HepG2 (cell line): Measurements from ENCODE around the gene COASY. TPM values are rescaled to one million over a fixed set of nuclear protein-coding genes. Genes with fewer than 3 reads are reported as not detected.

Experiments
- AGO1 ChIP-seq: fragments of 200-400 bp; formaldehyde crosslinking; IDR thresholded peaks from 2 replicates; pipeline ENCODE4 v1.6.1; 2017; ENCODE audit warnings: mild to moderate bottlenecking, low read depth, low read length, moderate library complexity; ENCODE audit not compliant: poor library complexity, severe bottlenecking
- BRD4 ChIP-seq: sonication (generic); formaldehyde crosslinking; IDR thresholded peaks from 2 replicates; pipeline ENCODE4 v1.4.0; 2020; ENCODE audit warnings: missing genetic modification reagents
- FIP1L1 ChIP-seq: fragments of 200-400 bp; formaldehyde crosslinking; IDR thresholded peaks from 2 replicates; pipeline ENCODE4 v1.6.1; 2018; ENCODE audit warnings: low read depth, mild to moderate bottlenecking, low read length, moderate library complexity, borderline replicate concordance; ENCODE audit not compliant: insufficient read depth
- IRF2 ChIP-seq: IDR thresholded peaks from 2 replicates; pipeline ENCODE4 v1.6.1; 2018; ENCODE audit warnings: missing genetic modification reagents, missing compliant biosample characterization
- KAT7 ChIP-seq: IDR thresholded peaks from 2 replicates; pipeline ENCODE4 v1.6.1; 2018; ENCODE audit warnings: borderline replicate concordance, missing compliant biosample characterization
- KAT8 ChIP-seq: IDR thresholded peaks from 2 replicates; pipeline ENCODE4 v1.6.1; 2016; ENCODE audit warnings: missing genetic modification reagents, missing compliant biosample characterization
- KMT2B ChIP-seq: IDR thresholded peaks from 2 replicates; pipeline ENCODE4 v1.6.1; 2016; ENCODE audit warnings: missing genetic modification reagents, missing compliant biosample characterization
- MED8 ChIP-seq: sonication (generic); formaldehyde crosslinking; IDR thresholded peaks from 2 replicates; pipeline ENCODE4 v1.8.1; 2023; ENCODE audit warnings: mild to moderate bottlenecking, missing genetic modification reagents; ENCODE audit not compliant: insufficient replicate concordance
- MXD1 ChIP-seq: sonication (generic); formaldehyde crosslinking; IDR thresholded peaks from 2 replicates; pipeline ENCODE4 v1.4.0; 2020; ENCODE audit warnings: mild to moderate bottlenecking, missing genetic modification reagents
- PAF1 ChIP-seq: IDR thresholded peaks from 2 replicates; pipeline ENCODE4 v1.6.1; 2016; ENCODE audit warnings: missing genetic modification reagents, missing compliant biosample characterization
- PATZ1 ChIP-seq: sonication (generic); formaldehyde crosslinking; IDR thresholded peaks from 2 replicates; pipeline ENCODE4 v1.4.0; 2020; ENCODE audit warnings: missing genetic modification reagents
- SRSF1 ChIP-seq: fragments of 200-400 bp; formaldehyde crosslinking; optimal IDR thresholded peaks from 2 replicates; pipeline ENCODE3; 2017; ENCODE audit warnings: mild to moderate bottlenecking, low read depth, low read length, moderate library complexity
- TARDBP ChIP-seq: sonication (generic); formaldehyde crosslinking; IDR thresholded peaks from 2 replicates; pipeline ENCODE4 v1.8.0; 2022; ENCODE audit warnings: mild to moderate bottlenecking, missing genetic modification reagents
- ZBTB25 ChIP-seq: IDR thresholded peaks from 2 replicates; pipeline ENCODE4 v1.6.1; 2018; ENCODE audit warnings: missing genetic modification reagents
- ZBTB7B ChIP-seq: sonication (generic); formaldehyde crosslinking; IDR thresholded peaks from 2 replicates; pipeline ENCODE4 v1.4.0; 2020; ENCODE audit warnings: missing genetic modification reagents
- ZNF501 ChIP-seq: sonication (generic); formaldehyde crosslinking; IDR thresholded peaks from 2 replicates; pipeline ENCODE4 v1.5.1; 2020; ENCODE audit warnings: mild to moderate bottlenecking, moderate library complexity, missing genetic modification reagents
- ZNF607 ChIP-seq: sonication (generic); formaldehyde crosslinking; IDR thresholded peaks from 2 replicates; pipeline ENCODE4 v1.5.1; 2020; ENCODE audit warnings: missing genetic modification reagents, mild to moderate bottlenecking, borderline replicate concordance
- ZNF781 ChIP-seq: sonication (generic); formaldehyde crosslinking; IDR thresholded peaks from 2 replicates; pipeline ENCODE4 v1.5.1; 2020; ENCODE audit warnings: borderline replicate concordance, mild to moderate bottlenecking, missing genetic modification reagents; ENCODE audit errors: not compliant biosample characterization
- ZNF792 ChIP-seq: IDR thresholded peaks from 2 replicates; pipeline ENCODE4 v1.6.1; 2016
- polyA plus RNA-seq, 8 experiments: library from polyadenylated mRNA; depleted of rRNA in 3 of 8; stranded (reverse) in 7 of 8; unstranded in 1 of 8; fragments of >200 nt; fragmentation: Illumina TruSeq in 4 of 8; extraction: Trizol in 4 of 8; gene quantifications; 2 replicates each; pipeline versions ENCODE4 v1.2.1 to v1.2.3, GENCODE V29; 2011 to 2016; ENCODE audit warnings: low read depth in 4 of 8, missing spikeins in 1 of 8, mixed read lengths in 1 of 8; ENCODE audit not compliant: insufficient read depth in 1 of 8
- total RNA-seq, 5 experiments: library from RNA; depleted of rRNA; stranded (reverse); fragments of >200 nt; fragmentation: Illumina TruSeq; extraction: Trizol; gene quantifications; 2 replicates each; pipeline ENCODE4 v1.2.3, GENCODE V29; 2016; ENCODE audit warnings: low read depth in 1 of 5
- TF ChIP-seq, protein P1 (sequence below): sonication (generic); formaldehyde crosslinking; IDR thresholded peaks from 2 replicates; pipeline ENCODE4 v1.4.0; 2020; ENCODE audit warnings: low read depth, missing genetic modification reagents
- TF ChIP-seq, protein P2 (sequence below): sonication (generic); formaldehyde crosslinking; IDR thresholded peaks from 2 replicates; pipeline ENCODE4 v1.8.0; 2022; ENCODE audit warnings: missing genetic modification reagents, low read depth, mild to moderate bottlenecking, borderline replicate concordance

COASY gene
- total and polyA plus RNA-seq, 2 of the 13 experiments (the other 11 are each of a cell fraction or from before 2014, with no cell fraction given) = 90.7 to 125 TPM

DNA sequence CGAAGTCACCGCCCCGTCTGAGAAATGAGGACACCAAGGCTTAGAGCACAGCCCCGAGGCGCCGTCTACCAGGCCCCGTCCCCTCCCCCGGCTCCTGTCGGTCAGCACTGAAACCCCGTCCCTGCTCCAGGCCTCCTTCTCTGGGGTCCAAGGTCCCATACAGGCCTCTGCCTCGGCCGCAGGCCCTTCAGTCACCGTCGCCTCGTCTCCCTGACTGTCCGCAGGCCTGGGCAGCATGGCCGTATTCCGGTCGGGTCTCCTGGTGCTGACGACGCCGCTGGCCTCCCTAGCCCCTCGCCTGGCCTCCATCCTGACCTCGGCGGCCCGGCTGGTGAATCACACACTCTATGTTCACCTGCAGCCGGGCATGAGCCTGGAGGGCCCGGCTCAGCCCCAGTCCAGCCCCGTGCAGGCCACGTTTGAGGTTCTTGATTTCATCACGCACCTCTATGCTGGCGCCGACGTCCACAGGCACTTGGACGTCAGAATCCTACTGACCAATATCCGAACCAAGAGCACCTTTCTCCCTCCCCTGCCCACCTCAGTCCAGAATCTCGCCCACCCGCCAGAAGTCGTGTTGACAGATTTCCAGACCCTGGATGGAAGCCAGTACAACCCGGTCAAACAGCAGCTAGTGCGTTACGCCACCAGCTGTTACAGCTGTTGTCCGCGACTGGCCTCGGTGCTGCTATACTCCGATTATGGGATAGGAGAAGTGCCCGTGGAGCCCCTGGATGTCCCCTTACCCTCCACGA, 617 bp downstream of the COASY start (continued):
- TF ChIP-seq FIP1L1 = no peak
- no peak; the same call in 1 of the 2 replicates for TF ChIP-seq PATZ1 (CRISPR knock-in tag)
- TF ChIP-seq MXD1 (CRISPR knock-in tag) = peak; percentile 58; the same call in 1 of the 2 replicates
- TF ChIP-seq, protein P1, sequence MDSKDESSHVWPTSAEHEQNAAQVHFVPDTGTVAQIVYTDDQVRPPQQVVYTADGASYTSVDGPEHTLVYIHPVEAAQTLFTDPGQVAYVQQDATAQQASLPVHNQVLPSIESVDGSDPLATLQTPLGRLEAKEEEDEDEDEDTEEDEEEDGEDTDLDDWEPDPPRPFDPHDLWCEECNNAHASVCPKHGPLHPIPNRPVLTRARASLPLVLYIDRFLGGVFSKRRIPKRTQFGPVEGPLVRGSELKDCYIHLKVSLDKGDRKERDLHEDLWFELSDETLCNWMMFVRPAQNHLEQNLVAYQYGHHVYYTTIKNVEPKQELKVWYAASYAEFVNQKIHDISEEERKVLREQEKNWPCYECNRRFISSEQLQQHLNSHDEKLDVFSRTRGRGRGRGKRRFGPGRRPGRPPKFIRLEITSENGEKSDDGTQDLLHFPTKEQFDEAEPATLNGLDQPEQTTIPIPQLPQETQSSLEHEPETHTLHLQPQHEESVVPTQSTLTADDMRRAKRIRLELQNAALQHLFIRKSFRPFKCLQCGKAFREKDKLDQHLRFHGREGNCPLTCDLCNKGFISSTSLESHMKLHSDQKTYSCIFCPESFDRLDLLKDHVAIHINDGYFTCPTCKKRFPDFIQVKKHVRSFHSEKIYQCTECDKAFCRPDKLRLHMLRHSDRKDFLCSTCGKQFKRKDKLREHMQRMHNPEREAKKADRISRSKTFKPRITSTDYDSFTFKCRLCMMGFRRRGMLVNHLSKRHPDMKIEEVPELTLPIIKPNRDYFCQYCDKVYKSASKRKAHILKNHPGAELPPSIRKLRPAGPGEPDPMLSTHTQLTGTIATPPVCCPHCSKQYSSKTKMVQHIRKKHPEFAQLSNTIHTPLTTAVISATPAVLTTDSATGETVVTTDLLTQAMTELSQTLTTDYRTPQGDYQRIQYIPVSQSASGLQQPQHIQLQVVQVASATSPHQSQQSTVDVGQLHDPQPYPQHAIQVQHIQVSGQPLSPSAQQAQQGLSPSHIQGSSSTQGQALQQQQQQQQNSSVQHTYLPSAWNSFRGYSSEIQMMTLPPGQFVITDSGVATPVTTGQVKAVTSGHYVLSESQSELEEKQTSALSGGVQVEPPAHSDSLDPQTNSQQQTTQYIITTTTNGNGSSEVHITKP (CRISPR knock-in tag) = no peak
- peak; percentile 43; the same call in 1 of the 2 replicates for TF ChIP-seq ZNF792 (CRISPR knock-in tag)
- TF ChIP-seq, protein P2, sequence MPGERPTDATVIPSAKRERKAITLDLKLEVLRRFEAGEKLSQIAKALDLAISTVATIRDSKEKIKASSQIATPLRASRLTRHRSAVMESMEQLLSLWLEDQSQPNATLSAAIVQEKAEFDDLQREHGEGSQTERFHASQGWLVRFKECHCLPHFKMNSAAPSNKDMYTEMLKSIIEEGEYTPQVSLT (CRISPR knock-in tag) = no peak
- TF ChIP-seq PAF1 (CRISPR knock-in tag) = no peak
- TF ChIP-seq IRF2 (CRISPR knock-in tag) = no peak
- no peak for TF ChIP-seq MED8 (CRISPR knock-in tag)
- peak; percentile 19; the same call in 1 of the 2 replicates for TF ChIP-seq KAT7 (CRISPR knock-in tag)
- no peak for TF ChIP-seq TARDBP (CRISPR knock-in tag)
- TF ChIP-seq SRSF1 = no peak
- TF ChIP-seq BRD4 (CRISPR knock-in tag) = no peak
- no peak; the same call in 1 of the 2 replicates for TF ChIP-seq ZNF501
- no peak; the same call in 1 of the 2 replicates for TF ChIP-seq ZBTB25 (CRISPR knock-in tag)
- TF ChIP-seq ZBTB7B (CRISPR knock-in tag) = peak; percentile 36; the same call in 1 of the 2 replicates
- TF ChIP-seq KMT2B (CRISPR knock-in tag) = no peak; the same call in 1 of the 2 replicates
- TF ChIP-seq KAT8 (CRISPR knock-in tag) = no peak
- TF ChIP-seq AGO1 = peak; percentile 73
- TF ChIP-seq ZNF781 (CRISPR knock-in tag) = peak; percentile 67
- no peak; the same call in 1 of the 2 replicates for TF ChIP-seq ZNF607 (CRISPR knock-in tag)
